Ramos (cell line): ENCODE measurements around the gene IFNL1.
"Not testable (repeated sequence)": the region's sequence is repeated elsewhere in the genome, so short reads cannot be mapped to it uniquely, and the experiment has no call there.

ENCODE experiments used
- in situ Hi-C: fragments of 300-500 bp; cut with MboI; formaldehyde crosslinking; loops from one replicate; pipeline ENCODE4 v1.14.3; 2022; ENCODE audit warnings: low sequenced_read_pairs; ENCODE audit not compliant: unreplicated experiment

IFNL1 gene

GRCh38 chr19:39269369-39269768 is 26.8 kb upstream of the IFNL1 start:
- in situ Hi-C loops = not testable (repeated sequence)

GRCh38 chr19:39270036-39270871 is 26.0 kb upstream of the IFNL1 start:
- in situ Hi-C loops = no loop called here

DNA sequence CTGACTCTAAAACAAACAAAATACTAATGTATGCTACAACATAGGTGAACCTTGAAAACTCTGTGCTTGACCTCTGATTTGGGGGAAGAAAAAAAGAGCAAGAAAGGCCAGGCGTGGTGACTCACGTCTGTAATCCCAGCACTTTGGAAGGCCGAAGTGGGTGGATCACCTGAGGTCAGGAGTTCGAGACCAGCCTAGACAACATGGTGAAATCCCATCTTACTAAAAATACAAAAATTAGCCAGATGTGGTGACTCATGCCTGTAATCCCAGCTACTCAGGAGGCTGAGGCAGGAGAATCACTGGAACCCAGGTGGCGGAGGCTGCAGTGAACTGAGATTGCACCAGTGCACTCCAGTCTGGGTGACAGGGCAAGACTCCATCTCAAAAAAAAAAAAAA is 22.3 kb upstream of the IFNL1 start:
- in situ Hi-C loops = not testable (repeated sequence)

- in situ Hi-C loops = no loop called here
Observed at GRCh38 chr19:39275578-39275977, 20.6 kb upstream of the IFNL1 start.

- in situ Hi-C loops = no loop called here
Observed at GRCh38 chr19:39276740-39277139, 19.5 kb upstream of the IFNL1 start.

DNA sequence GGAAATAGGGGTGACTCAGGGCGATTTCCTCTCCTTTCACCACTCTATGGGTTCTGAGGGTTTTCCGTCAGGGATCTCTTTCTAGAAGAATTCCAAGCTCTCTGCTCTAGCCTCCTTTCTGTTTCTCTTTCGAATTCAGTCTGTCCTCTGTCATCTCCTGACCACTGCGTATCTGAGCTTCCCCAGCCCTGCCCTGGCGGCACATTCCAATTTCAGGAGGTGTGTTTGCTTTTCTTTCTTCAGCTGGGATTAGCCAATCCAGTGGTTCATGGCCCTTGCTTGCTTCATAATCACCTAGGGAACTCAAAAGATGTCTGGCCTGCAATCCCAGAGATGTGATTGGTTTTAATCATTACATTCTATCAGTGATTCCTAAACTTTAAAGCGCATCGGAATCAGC is 18.6 kb upstream of the IFNL1 start:
- in situ Hi-C loops = no loop called here

GRCh38 chr19:39282021-39282420 is 14.2 kb upstream of the IFNL1 start:
- in situ Hi-C loops = no loop called here

DNA sequence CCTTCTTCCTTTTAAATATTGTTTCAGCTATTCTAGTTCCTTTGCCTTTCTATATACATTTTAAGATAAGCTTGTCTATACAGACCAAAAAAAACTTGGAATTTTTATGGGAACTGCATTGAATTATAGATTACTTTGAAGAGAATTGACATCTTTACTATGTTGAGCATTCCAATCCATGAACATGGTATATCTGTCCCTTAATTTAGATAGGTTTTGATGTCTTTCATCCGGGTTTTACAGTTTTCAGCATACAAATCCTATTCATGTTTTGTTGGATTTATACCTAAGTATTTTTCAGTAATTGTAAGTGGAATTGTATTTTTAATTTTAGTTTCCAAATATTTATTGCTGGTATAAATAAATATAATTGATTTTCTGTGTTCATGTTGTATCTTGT is 12.2 kb upstream of the IFNL1 start:
- in situ Hi-C loops = no loop called here

DNA sequence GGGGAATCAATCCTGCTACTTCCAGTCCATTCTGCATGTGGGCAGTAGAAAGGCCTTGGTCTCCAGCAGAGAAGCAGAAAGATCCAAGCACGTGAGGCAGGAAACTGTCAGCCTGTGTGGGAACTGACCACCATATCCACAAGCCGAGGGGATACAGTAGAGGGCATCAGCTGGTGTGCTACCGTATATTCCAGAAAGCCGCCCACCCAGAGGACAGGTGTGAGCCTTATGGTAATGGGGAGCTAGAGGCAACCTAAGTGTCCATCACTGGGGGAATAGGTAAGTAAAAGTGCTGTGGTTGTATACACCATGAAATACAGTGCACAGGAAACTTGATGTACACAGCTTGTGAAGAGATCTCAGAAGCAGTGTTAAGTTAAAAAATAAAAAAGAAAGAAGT is 2.8 kb upstream of the IFNL1 start:
- in situ Hi-C loops = no loop called here

GRCh38 chr19:39296906-39297305 is 699 bp downstream of the IFNL1 start:
- in situ Hi-C loops = no loop called here

DNA sequence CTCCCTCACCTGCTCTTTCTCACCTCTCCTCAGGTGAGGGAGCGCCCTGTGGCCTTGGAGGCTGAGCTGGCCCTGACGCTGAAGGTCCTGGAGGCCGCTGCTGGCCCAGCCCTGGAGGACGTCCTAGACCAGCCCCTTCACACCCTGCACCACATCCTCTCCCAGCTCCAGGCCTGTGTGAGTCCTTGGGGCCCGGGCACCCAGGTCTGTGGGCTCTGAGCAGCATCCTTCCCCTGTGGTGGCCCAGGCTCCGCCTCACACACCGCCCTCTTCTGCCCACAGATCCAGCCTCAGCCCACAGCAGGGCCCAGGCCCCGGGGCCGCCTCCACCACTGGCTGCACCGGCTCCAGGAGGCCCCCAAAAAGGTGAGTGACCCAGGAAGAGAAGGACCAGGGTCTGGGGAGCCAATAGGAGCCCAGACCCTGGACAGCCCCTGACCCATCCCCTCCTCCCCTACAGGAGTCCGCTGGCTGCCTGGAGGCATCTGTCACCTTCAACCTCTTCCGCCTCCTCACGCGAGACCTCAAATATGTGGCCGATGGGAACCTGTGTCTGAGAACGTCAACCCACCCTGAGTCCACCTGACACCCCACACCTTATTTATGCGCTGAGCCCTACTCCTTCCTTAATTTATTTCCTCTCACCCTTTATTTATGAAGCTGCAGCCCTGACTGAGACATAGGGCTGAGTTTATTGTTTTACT is 1.9 kb downstream of the IFNL1 start:
- in situ Hi-C loops = no loop called here

- in situ Hi-C loops = no loop called here
Observed at GRCh38 chr19:39299404-39299803, 3.2 kb downstream of the IFNL1 start.

DNA sequence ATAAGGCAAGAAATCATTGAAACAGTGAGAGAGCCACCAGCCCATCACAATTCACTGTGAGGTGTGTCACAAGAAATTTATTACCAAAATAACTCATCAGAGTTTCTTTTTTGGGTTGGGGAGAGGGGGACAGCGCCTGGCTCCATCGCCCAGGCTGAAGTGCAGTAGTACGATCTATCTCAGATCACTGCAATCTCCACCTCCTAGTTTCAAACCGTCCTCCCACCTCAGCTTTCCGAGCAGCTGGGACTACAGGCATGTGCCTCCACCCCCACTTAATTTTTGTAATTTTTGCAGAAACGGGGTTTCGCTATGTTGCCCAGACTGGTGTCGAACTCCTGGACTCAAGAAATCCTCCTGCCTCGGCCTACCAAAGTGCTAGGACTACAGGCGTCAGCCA is 3.6 kb downstream of the IFNL1 start:
- in situ Hi-C loops = no loop called here

DNA sequence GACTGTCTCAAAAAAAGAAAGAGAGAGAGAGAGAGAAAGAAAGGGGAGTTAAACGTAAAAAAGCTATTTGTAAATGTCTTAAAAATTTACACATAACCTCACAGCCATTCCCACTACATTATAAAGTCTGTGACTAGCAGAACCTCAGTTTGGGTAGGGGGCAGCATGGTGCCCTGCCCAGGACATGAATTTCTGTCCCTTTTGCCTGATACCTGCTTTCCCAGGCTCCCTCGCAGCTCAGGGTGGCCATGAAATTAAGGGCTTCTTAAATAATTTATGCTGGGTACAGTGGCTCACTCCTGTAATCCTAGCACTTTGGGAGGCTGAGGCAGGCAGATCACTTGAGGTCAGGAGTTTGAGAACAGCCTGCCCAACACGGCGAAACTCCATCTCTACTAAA is 4.8 kb downstream of the IFNL1 start:
- in situ Hi-C loops = no loop called here

DNA sequence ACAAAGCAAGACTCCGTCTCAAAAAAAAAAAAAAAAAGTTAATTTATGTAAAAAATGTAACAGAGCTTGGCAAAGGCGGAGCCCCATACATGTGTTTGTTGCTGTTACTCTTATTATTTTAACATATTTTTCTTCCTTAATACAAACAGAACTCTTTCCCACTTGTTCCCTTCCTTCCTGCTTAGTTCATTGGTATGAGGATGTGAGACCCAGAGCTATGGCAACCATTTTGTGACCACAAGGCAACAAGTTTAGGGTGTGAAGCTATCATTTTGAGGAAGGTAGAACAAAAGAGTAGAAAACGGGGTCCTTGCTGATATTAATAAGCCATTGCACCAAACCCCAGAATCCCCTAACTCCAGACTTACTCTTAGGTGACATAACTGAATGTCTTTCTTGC is 5.4 kb downstream of the IFNL1 start:
- in situ Hi-C loops = no loop called here

- in situ Hi-C loops = no loop called here
Observed at GRCh38 chr19:39303373-39304184, 7.4 kb downstream of the IFNL1 start.

GRCh38 chr19:39304185-39304513 is 7.9 kb downstream of the IFNL1 start:
- in situ Hi-C loops = no loop called here

GRCh38 chr19:39304701-39305571 is 8.7 kb downstream of the IFNL1 start:
- in situ Hi-C loops = no loop called here

GRCh38 chr19:39306075-39306474 is 9.9 kb downstream of the IFNL1 start:
- in situ Hi-C loops = no loop called here
